Measurements from ENCODE around the gene TMEM258.

Gene TMEM258
- 16.7 reads per million, percentile 43 among the genes with 10 or more reads in this experiment for total RNA-seq

GRCh38 chr11:61792310-61793082, at the start of gene TMEM258, which contains the start of gene FEN1:
TMEM258 (minus strand) TSS chr11:61792599; CDS start chr11:61792558, 41 bp downstream.
FEN1 (plus strand) TSS chr11:61792911; CDS start chr11:61795362, 2,451 bp downstream.
- peak; percentile 88 for DNase-seq

GRCh38 chr11:61841636-61842527, 49.5 kb upstream of the TMEM258 start:
- DNase-seq, result no peak

- DNase-seq, result no peak
Measured at GRCh38 chr11:61840371-61840770, 48.0 kb upstream of the TMEM258 start.

- DNase-seq, result no peak
Measured at GRCh38 chr11:61839742-61840141, 47.3 kb upstream of the TMEM258 start.

- DNase-seq, result no peak
Measured at GRCh38 chr11:61838921-61839320, 46.5 kb upstream of the TMEM258 start.

GRCh38 chr11:61838501-61838900, 46.1 kb upstream of the TMEM258 start:
- DNase-seq, result no peak

- DNase-seq, result no peak
Measured at GRCh38 chr11:61837411-61838005, 45.1 kb upstream of the TMEM258 start.

- DNase-seq, result no peak
Measured at GRCh38 chr11:61836193-61836592, 43.8 kb upstream of the TMEM258 start.

- peak; percentile 49 for DNase-seq
Measured at GRCh38 chr11:61834278-61835048, 42.1 kb upstream of the TMEM258 start.

- DNase-seq, result no peak
Measured at GRCh38 chr11:61833926-61834277, 41.5 kb upstream of the TMEM258 start.

GRCh38 chr11:61833471-61833870, 41.1 kb upstream of the TMEM258 start:
- peak; percentile 44 for DNase-seq

- DNase-seq, result no peak
Measured at GRCh38 chr11:61832754-61833153, 40.4 kb upstream of the TMEM258 start.

- no peak for DNase-seq
Measured at GRCh38 chr11:61832207-61832606, 39.8 kb upstream of the TMEM258 start.

- no peak for DNase-seq
Measured at GRCh38 chr11:61830237-61831105, 38.1 kb upstream of the TMEM258 start.

- no peak for DNase-seq
Measured at GRCh38 chr11:61829806-61830205, 37.4 kb upstream of the TMEM258 start.

GRCh38 chr11:61828629-61829407, 36.4 kb upstream of the TMEM258 start:
- DNase-seq, result peak; percentile 30

- DNase-seq, result no peak
Measured at GRCh38 chr11:61828379-61828628, 35.9 kb upstream of the TMEM258 start.

- DNase-seq, result peak; percentile 80
Measured at GRCh38 chr11:61827571-61828378, 35.4 kb upstream of the TMEM258 start, which contains the start of gene FADS2. FADS2 (plus strand) TSS chr11:61828300; CDS start chr11:61828391, 91 bp downstream.

GRCh38 chr11:61826930-61827570, 34.7 kb upstream of the TMEM258 start:
- DNase-seq, result no peak

Data from effector CD4-positive, alpha-beta T cell (primary cell).